ENCODE data around the gene GALNT12.

DNA sequence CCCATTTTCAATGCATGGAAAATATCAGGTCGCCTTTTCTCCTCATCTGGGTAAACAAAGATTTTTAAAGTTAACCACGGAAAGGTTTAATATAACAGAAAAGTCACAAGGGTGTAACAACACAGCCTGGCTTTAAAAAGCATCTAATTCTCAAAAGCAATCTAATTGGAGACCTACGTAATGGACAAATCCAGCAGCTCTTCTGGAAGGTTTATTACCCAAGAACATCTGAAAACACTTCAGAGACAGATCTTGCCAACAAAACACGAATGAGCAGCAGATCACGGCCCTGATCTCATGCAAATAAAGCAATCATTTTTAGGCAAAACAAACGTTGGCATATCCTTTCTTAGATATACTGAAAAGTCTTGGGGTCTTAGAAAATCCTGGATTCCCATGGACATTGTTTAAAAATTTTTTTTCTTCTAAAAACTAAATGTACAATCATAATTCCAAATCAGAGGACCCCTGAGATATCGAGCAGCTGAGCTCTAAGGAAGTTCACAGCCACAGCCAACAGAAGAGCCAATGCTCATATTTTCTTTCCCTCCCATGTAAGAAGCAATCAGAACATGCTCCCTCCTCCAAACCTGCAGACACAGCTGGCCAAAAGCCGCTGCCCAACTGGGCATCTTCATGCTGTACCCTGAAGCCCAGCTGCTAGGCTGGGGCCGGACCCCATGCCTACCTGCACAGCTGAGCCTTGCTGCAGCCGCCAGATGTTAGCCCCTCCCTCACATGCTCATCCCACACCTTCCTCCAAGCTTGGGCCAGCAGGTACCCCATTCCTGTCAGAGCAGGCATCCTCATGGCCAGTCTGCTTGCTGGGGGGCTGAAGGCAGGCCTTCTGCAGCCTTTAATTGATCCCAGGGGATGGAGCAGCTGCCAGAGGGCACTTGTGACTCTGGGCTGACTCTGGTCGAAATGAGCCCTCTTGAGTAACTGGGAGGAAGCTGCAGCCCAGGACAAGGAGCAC is 22.4 kb upstream of the GALNT12 start:
- TF ChIP-seq POLR2A (IDR thresholded peaks at IDR 0.05; ENCODE audit: low read length) (no peak), GATA1 (IDR thresholded peaks at IDR 0.05; ENCODE audit: low read depth, low read length) (no peak)
